Esophagus squamous epithelium (tissue), 5 donors: Measurements from ENCODE around the gene HMGXB3. TPM values are rescaled to one million over a fixed set of nuclear protein-coding genes. Genes with fewer than 3 reads are reported as not detected.

Experiments
- DNase-seq: peaks from one replicate; lab custom pipeline; 2025; lab: John Stamatoyannopoulos, UW
- H3K27ac ChIP-seq, 4 donors: fragments of 200-600 bp; sonication (generic); one replicate each; pipeline ENCODE4 v1.5.1; 2016 to 2019; ENCODE audit warnings: mild to moderate bottlenecking in 1 of 4
- H3K27me3 ChIP-seq, 4 donors: fragments of 200-600 bp; sonication (generic); 1 replicate in 3 of 4; 2 replicates in 1 of 4; pipeline versions ENCODE4 v1.5.1 to v1.6.0; 2017 to 2021; ENCODE audit warnings: antibody characterized with exemption in 1 of 4
- H3K36me3 ChIP-seq, 3 donors: fragments of 200-600 bp; sonication (generic); one replicate each; pipeline ENCODE4 v1.5.1; 2016 to 2019
- H3K4me1 ChIP-seq, 3 donors: fragments of 200-600 bp; sonication (generic); one replicate each; pipeline ENCODE4 v1.5.1; 2017 to 2019
- H3K4me3 ChIP-seq, 4 donors: fragments of 200-600 bp; sonication (generic); 1 replicate in 3 of 4; 2 replicates in 1 of 4; pipeline ENCODE4 v1.5.1; 2016 to 2019; ENCODE audit warnings: mild to moderate bottlenecking in 2 of 4, moderate library complexity in 1 of 4
- H3K9me3 ChIP-seq, 3 donors: fragments of 200-600 bp; sonication (generic); one replicate each; pipeline ENCODE4 v1.5.1; 2016 to 2019
- CTCF ChIP-seq, 6 experiments: fragments of 450-650 bp in 4 of 6; fragments of 200-600 bp in 2 of 6; sonication (generic) in 2 of 6; IDR thresholded peaks; one replicate each; pipeline ENCODE4 v1.5.1; 2016 to 2019; ENCODE audit warnings: antibody characterized with exemption in 6 of 6, mild to moderate bottlenecking in 4 of 6, moderate library complexity in 4 of 6
- POLR2A ChIP-seq, 4 donors: fragments of 450-650 bp; IDR thresholded peaks; one replicate each; pipeline ENCODE4 v1.6.1; 2017; ENCODE audit warnings: antibody characterized with exemption in 4 of 4, mild to moderate bottlenecking in 4 of 4, moderate library complexity in 3 of 4
- WGBS, 2 donors: methylation state at CpG; one replicate each; pipeline ENCODE4 v1.1.5; 2018; 5-methylcytosine and 5-hydroxymethylcytosine counted together
- intact Hi-C: fragments of 100-400 bp; cut with DNase I; formaldehyde crosslinking; loops from one replicate; pipeline ENCODE4 v1.15.0; 2022
- total RNA-seq, 4 donors: library from RNA; depleted of rRNA; stranded (reverse); fragments of >200 nt; gene quantifications; one replicate each; pipeline ENCODE4 v1.1.0, GENCODE V29; 2016
- donor health status: DM: yes; HTN: yes; CAD: no.

Gene HMGXB3
- total RNA-seq, 4 donors from 2014 or later = 12.4 to 26.3 (median 20.5) TPM

DNA sequence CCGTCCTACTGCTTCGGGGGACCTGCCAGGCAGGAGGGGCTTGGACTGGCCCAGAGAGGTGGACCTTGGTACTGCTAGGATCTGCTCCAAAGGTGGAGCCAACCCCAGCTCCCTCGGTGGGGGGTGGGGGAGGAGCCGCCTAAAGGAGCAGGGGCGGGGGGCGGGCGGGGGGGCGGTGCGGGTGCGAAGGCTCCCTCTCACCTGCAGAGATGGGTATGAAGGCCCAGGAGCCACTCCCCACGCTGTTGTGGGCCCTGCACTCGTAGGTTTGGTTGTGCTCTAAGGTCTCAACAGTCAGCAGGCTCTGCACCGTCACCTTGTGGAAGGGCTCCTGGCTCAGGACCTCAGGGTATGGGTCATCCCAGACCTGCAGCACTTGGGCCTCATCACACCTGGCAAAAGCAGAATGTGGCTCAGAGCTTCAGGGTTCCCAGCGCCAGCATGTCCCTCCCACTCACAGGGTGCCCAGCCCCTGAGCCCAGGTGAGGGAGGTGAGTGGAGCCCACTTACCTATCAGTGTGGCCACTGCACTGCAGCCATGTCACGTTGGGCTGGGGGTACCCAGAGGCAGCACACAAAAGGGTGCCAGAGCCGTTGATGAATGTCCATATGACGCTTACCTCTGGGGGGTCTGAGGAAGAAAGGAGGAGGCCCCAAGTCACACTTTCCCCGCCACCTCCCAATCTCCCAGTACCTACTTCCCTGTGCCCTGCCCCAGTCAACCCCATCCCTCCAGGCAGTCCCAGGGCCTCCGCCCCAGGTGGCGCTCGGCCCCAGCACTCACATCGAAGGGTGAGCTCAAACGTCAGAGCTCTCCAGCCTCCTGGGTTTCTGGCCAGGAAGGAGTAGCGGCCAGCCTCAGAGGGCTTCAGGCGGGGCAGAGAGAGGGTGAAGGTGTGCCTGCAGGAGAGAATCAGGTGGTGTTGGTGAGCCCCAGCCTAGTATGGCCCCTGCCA, 69.4 kb downstream of the HMGXB3 start:
- Histone ChIP-seq H3K27me3 (peaks cover 0 to 9% (median 0%) of the 10 kb centered on the region in 4 donors), H3K36me3 (no peaks in the 10 kb centered on the region), H3K9me3 (no peaks in the 10 kb centered on the region), H3K27ac (no peak overlapping the region), H3K4me1 (peaks cover 0 to 5% (median 0%) of the 10 kb centered on the region in 3 donors), H3K4me3 (no peak overlapping the region)
- no peak for DNase-seq
- intact Hi-C loops = no loop called here
- WGBS, 2 donors = 33 to 91% methylated on average over 1 to 6 of the region's 25 CpGs
- TF ChIP-seq CTCF (IDR thresholded peaks at IDR 0.05) = no peak
- TF ChIP-seq POLR2A (IDR thresholded peaks at IDR 0.05) = no peak

DNA sequence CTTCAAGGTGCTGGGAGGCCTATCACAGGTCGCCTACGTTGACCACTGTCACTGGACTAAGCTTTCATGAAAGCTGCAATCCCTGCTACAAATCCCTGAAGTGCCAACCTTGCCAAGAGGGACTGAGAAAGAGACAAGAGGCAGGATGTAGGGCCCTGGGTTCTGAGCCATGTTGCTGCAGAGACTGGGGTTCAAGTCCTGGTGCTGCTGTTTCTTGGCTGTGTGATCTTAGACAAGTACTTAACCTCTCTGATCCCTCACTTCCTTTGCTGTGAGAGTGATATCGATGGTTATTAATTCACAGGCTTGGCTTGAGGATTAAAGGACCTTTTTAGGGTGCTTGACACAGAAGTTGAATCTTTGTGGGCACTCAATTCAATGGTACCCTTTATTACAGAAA, 70.3 kb downstream of the HMGXB3 start:
- H3K4me1 ChIP-seq = peaks cover 0 to under 1% (median 0%) of the 10 kb centered on the region in 3 donors
- TF ChIP-seq POLR2A (IDR thresholded peaks at IDR 0.05) (no peak), CTCF (IDR thresholded peaks at IDR 0.05) (no peak)
- intact Hi-C loops = no loop called here

GRCh38 chr5:150073086-150073625, 72.6 kb downstream of the HMGXB3 start:
- TF ChIP-seq CTCF (IDR thresholded peaks at IDR 0.05) (no peak), POLR2A (IDR thresholded peaks at IDR 0.05) (no peak)
- H3K27ac ChIP-seq = no peak overlapping the region
- no peaks in the 10 kb centered on the region for H3K9me3 ChIP-seq
- no peak for DNase-seq
- intact Hi-C loops = no loop called here
- 81 to 94% methylated on average over 3 to 5 of the region's 5 CpGs for WGBS, 2 donors
- no peaks in the 10 kb centered on the region for H3K4me1 ChIP-seq
- no peak overlapping the region for H3K4me3 ChIP-seq
- no peaks in the 10 kb centered on the region for H3K36me3 ChIP-seq
- H3K27me3 ChIP-seq = no peaks in the 10 kb centered on the region

More for the DNA sequence above, 70.3 kb downstream of the HMGXB3 start:
- Histone ChIP-seq H3K27me3 (peaks cover 0 to under 1% (median 0%) of the 10 kb centered on the region in 4 donors), H3K27ac (no peak overlapping the region), H3K36me3 (no peaks in the 10 kb centered on the region), H3K9me3 (no peaks in the 10 kb centered on the region), H3K4me3 (no peak overlapping the region)
- DNase-seq = no peak
- WGBS, 2 donors = 79 to 84% methylated on average over 3 of the region's 3 CpGs

GRCh38 chr5:150073677-150074076, 73.1 kb downstream of the HMGXB3 start:
- no peak overlapping the region for H3K4me3 ChIP-seq
- no peaks in the 10 kb centered on the region for H3K4me1 ChIP-seq
- H3K9me3 ChIP-seq = no peaks in the 10 kb centered on the region
- no peak overlapping the region for H3K27ac ChIP-seq
- H3K27me3 ChIP-seq = no peaks in the 10 kb centered on the region
- no peaks in the 10 kb centered on the region for H3K36me3 ChIP-seq
- TF ChIP-seq POLR2A (IDR thresholded peaks at IDR 0.05) = no peak
- TF ChIP-seq CTCF (IDR thresholded peaks at IDR 0.05) = no peak
- WGBS, 2 donors = 57 to 72% methylated on average over 3 of the region's 3 CpGs
- no peak for DNase-seq
- intact Hi-C loops = no loop called here

DNA sequence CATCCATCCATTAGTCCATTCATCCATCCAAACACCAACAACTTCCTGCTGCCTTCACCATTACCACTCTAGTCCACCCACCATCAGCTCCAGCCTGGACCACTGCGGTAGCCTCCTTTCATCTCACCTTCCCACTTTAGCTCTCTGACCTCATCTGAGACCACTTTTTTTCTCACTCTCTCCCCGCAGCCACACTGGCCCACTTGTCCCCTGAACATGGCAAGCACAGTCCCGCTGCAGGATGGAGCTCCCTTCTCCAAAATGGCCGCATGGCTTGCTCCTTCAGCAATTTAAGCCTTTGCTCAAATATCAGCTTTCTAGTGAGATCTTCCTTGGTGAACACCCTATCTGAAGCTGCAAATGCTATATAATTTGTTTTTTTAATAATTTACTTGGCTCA, 74.7 kb downstream of the HMGXB3 start:
- H3K4me3 ChIP-seq = no peak overlapping the region
- intact Hi-C loops = no loop called here
- H3K27ac ChIP-seq = no peak overlapping the region
- H3K4me1 ChIP-seq = no peaks in the 10 kb centered on the region
- TF ChIP-seq POLR2A (IDR thresholded peaks at IDR 0.05) = no peak
- TF ChIP-seq CTCF (IDR thresholded peaks at IDR 0.05) = no peak
- DNase-seq = no peak
- 80 to 87% methylated on average over 4 of the region's 4 CpGs for WGBS, 2 donors
- no peaks in the 10 kb centered on the region for H3K9me3 ChIP-seq
- H3K27me3 ChIP-seq = no peaks in the 10 kb centered on the region
- no peaks in the 10 kb centered on the region for H3K36me3 ChIP-seq
